Glomerular endothelial cell (primary cell): ENCODE data around the gene MAL. TPM values are rescaled to one million over a fixed set of nuclear protein-coding genes. Genes with fewer than 3 reads are reported as not detected.
"Not testable (repeated sequence)": the region's sequence is repeated elsewhere in the genome, so short reads cannot be mapped to it uniquely, and the experiment has no call there.

Experiments
- DNase-seq: peaks from one replicate; pipeline ENCODE4 v3.0.0-alpha.2; 2011; ENCODE audit warnings: low read depth, low spot score; ENCODE audit errors: extremely low read depth
- total RNA-seq: library from RNA; depleted of rRNA; stranded (reverse); fragments of >200 nt; gene quantifications from 2 replicates; pipeline ENCODE4 v1.2.3, GENCODE V29; 2015

The MAL gene
- total RNA-seq, 1 donor from 2014 or later = not detected

GRCh38 chr2:95086017-95086416, 60.5 kb downstream of the MAL start:
- no peak for DNase-seq

GRCh38 chr2:95087379-95087778, 61.9 kb downstream of the MAL start:
- no peak for DNase-seq

- no peak for DNase-seq
Measured at GRCh38 chr2:95091885-95092555, 66.5 kb downstream of the MAL start.

- DNase-seq = not testable (repeated sequence)
Measured at GRCh38 chr2:95098273-95098672, 72.8 kb downstream of the MAL start.

DNA sequence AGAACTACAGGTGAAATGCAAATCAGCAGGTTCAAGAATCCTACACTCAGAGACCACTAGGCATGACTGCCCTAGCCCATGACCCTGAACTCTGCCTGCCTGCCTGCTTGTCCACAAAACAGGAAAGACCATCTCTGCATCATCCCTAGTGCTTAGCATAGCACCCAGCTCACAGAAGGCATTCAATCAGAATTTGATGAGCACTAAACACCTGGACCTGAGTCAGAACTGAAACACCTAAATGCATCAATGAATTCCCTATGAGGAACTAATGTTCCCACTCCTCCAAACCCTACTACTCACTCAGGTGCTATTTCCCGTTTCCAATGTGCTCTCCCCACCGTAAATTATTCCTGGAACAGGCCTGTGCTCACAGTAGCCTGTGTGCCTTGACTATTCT, 74.4 kb downstream of the MAL start:
- no peak for DNase-seq

Other genes with a start within 250 kb of the MAL start
- gene TEKT4, start 154.3 kb upstream of the MAL start, total RNA-seq = not detected in 2 replicates
- 50.8 and 50.9 TPM in 2 replicates for gene MRPS5, start 96.1 kb downstream of the MAL start, total RNA-seq
- gene ZNF514, start 134.1 kb downstream of the MAL start, total RNA-seq = 5.1 and 8.3 TPM in 2 replicates
- 4.5 and 7.7 TPM in 2 replicates for gene ZNF2, start 140.1 kb downstream of the MAL start, total RNA-seq
- 3.9 and 6.4 TPM in 2 replicates for gene ZNF892, start 181.8 kb downstream of the MAL start, total RNA-seq
- 0.99 and 4.8 TPM in 2 replicates for gene PROM2, start 248.7 kb downstream of the MAL start, total RNA-seq